ENCODE measurements around the gene ZNF324. TPM values are rescaled to one million over a fixed set of nuclear protein-coding genes. Genes with fewer than 3 reads are reported as not detected.
A peak's percentile ranks its signal among the peaks of the same experiment; 100 is the strongest.

Gene ZNF324
- total RNA-seq, 4 donors from 2014 or later, result 7.3 to 23.3 (median 15.8) TPM

DNA sequence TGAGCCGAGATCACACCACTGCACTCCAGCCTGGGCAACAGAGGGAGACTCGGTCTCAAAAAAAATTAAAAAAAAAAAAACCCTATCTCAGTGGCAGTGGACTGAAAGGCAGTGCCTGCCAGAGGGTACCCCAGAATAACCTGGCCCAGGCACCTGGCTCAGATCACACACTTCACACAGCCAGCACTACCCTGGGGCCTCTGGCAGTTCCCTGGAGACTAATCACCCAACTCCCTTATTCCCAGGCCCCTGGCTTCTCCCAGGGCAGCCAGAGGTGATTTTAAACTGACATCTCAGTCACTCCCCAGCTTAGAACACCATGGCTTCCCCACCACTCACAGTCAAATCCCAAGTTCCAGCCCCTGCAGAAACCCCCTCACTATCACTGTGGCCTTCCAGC lies 48.4 kb downstream of the ZNF324 start:
- DNase-seq (ENCODE audit: low spot score) (no peak), ATAC-seq (ENCODE audit: low FRiP score) (no peak)
- TF ChIP-seq, protein P1, sequence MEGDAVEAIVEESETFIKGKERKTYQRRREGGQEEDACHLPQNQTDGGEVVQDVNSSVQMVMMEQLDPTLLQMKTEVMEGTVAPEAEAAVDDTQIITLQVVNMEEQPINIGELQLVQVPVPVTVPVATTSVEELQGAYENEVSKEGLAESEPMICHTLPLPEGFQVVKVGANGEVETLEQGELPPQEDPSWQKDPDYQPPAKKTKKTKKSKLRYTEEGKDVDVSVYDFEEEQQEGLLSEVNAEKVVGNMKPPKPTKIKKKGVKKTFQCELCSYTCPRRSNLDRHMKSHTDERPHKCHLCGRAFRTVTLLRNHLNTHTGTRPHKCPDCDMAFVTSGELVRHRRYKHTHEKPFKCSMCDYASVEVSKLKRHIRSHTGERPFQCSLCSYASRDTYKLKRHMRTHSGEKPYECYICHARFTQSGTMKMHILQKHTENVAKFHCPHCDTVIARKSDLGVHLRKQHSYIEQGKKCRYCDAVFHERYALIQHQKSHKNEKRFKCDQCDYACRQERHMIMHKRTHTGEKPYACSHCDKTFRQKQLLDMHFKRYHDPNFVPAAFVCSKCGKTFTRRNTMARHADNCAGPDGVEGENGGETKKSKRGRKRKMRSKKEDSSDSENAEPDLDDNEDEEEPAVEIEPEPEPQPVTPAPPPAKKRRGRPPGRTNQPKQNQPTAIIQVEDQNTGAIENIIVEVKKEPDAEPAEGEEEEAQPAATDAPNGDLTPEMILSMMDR (IDR thresholded peaks at IDR 0.05), result no peak

DNA sequence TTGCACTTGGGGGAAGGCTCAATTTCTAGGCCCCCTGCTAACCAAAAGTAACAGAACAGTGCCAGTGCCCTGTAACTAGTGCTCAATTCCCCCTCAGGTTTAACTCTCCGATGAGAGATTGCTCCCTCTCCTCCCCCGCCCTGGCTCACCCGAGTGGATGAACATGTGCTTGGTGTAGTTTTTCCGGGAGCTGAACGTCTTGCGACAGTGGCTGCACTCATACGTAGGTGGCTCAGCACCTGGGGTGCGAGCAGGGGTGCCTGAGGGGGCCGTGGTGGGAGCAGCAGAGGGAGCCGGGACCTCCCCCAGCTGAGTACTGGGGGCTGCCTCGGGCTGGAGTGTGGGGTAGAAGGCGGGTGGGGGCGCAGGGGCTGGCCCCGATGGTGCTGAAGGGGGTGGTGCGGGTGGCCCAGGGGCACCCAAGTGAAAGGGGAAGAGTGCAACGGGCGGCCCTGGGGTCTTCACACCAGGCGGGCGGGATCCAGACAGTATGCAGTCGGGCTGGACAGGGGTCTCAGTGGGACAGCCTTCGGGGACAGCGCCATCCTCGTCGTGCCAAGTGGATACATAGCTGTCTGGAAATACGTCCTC lies 49.5 kb downstream of the ZNF324 start:
- TF ChIP-seq, protein P1 (IDR thresholded peaks at IDR 0.05), result no peak
- ATAC-seq (ENCODE audit: low FRiP score), result no peak
- DNase-seq (ENCODE audit: low spot score), result no peak

DNA sequence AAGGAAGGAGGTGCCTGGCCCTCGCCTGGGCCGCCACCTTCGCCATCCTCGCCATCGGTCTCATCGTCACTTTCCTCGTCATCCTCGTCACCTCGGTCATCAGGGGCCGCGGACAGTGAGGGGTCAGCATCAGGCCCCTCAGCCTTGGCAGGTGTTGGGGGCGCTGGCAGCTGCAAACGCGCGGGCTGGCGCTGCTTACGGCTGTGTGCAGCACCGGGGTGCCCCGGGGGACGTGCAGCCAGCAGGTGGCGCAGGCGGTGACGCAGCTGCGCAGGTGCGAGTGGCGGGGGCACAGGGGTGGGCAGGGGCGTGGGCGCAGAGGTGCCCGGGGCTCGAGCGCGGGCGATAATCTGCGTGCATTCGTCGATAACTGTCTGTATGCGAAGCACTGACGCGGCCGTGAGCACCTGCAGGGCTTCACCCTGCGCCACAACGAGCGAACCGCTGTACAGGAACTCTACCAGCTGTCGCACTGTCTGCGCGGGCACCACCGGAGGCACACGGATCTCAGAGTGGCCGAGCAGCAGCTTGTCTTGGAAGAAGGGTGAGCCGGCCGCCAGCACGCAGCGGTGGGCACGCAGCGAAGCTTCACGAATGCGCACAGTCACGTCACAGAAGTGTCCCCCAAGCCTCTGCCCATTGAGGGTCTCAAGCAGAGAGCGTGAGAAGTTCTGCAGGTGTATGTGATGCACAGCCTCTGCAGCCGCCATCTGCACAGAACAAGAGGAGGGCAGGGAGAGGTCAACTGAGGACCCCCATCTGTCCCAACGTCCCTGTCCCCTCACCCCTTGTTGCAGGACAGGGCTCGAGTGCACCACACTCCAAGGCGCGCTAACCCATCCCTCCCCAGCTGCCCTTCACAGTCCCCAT lies 50.3 kb downstream of the ZNF324 start:
- TF ChIP-seq, protein P1 (IDR thresholded peaks at IDR 0.05), result no peak
- ATAC-seq (ENCODE audit: low FRiP score), result no peak
- DNase-seq (ENCODE audit: low spot score), result no peak

DNA sequence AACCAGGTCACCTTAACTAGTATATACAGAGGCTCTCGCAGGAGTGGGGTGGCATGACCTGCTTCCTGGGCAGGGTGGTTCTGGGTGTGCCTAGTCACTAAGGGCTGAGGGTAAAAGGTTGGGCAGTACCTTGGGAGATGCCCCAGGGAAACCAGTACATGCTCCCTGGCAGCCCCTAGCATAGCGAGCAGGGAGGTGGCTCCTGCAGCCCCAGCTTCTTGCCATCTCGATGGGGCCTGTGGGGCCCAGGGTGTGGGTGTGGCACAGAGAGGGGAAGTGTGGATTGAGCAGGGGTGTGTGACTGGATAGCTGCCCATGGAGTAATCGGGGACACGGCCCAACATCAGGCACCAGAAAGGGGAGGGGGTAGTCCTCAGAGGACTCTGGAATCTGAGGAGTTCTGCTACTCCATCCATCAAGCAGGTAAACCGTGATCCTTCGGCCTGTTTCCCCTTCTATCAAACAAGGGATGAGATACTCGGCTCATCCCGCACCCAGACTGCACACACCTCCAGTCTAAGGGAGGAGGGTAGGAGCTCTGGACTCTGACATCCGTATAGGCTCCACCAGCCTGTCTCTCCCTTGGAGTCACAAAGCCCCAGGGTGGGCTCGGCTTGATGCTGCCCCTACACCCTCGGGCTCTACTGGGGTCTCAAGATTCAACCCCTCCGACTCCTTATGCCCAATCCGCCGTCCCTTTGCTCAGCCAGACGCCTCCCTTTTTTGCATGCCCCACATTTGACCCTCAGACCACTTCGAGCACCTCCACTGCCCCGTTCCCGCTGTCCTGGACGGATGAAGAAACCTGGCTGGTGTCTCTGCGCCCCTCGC lies 51.6 kb downstream of the ZNF324 start:
- DNase-seq (ENCODE audit: low spot score), result no peak
- ATAC-seq (ENCODE audit: low FRiP score), result no peak

DNA sequence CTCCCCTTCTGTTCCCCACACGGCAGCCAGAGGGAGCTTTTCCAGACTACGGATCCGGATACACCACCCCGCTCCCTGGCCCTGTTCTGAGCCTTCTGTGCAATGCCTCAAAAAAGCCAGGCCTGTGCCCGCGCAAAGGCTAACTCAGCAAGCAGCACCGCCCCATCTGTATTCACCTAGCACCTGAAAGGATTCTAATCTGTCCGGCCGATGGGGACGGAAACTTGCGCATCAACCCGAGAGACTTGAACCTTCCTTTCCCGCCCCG lies 52.1 kb downstream of the ZNF324 start:
- ATAC-seq (ENCODE audit: low FRiP score), result peak; percentile 46
- TF ChIP-seq, protein P1 (IDR thresholded peaks at IDR 0.05), result peak in 1 of 3 donors; percentile 47
- DNase-seq (ENCODE audit: low spot score), result peak; percentile 25

More for the DNA sequence above, 51.6 kb downstream of the ZNF324 start:
- TF ChIP-seq, protein P1 (IDR thresholded peaks at IDR 0.05), result no peak

DNA sequence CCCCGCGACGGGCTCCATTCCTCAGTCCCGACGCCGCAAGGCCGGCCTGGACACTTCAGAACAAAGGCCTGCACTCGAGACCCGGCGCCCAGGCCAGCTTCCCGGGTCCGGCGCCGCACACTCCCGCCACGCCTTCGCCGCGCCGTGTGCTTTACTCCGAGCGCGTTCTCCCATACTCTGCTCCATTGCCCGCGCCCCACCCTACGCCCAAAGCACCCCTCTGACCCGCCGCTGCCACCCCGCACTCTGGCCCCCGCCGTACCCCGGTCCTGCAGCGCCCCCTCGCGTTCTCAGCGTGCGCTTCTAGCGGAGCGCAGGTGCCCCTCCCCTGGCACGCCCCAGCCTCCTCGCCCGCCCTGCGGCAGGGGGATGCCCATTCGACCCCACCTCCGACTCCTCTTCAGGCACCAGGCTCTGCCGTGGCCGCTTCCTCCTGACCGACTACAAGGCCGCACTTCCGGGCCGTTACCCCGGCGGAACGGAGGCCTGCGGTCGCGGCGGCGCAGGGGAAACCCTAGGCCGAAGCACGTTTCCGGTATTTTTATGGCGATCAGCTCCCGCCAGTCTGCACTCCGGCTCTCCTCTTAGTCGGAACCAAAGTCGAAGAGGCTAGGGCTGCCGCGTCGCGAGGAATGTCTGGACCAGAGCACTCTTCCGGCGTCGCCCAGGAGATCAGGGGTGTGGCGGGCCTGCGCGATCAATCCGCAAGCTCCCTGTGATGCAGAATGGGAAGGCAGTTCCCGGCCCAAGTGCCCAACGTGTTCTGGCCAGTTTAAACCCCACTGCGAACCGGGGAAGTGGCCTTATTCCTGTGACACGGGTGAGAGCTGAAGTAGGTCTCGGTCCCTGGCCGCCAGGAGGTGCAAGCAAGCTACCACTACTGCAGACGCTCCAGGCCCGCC lies 52.7 kb downstream of the ZNF324 start, which contains the start of gene ZBTB45:
ZBTB45 (minus strand) TSS at position 456 of the 902 bp plus-strand sequence. CDS start 2,137 bp downstream, outside the sequence.
- TF ChIP-seq, protein P1 (IDR thresholded peaks at IDR 0.05), result peak in 2 of 3 donors; percentile 18 to 70
- DNase-seq (ENCODE audit: low spot score), result peak; percentile 72
- ATAC-seq (ENCODE audit: low FRiP score), result peak; percentile 92

All from omental fat pad (tissue), 4 donors.